GM23338 (cell line): ENCODE data around the gene IGSF8. TPM values are rescaled to one million over a fixed set of nuclear protein-coding genes. Genes with fewer than 3 reads are reported as not detected.

ENCODE experiments used
- ATAC-seq: fragments of 200-7000 bp; cut with Tn5 transposase; 3 replicates; pipeline ENCODE4 v1.9.1; 2020
- DNase-seq: peaks from one replicate; pipeline ENCODE4 v3.0.0-alpha.2; 2015; ENCODE audit warnings: low spot score
- H2AFZ ChIP-seq: fragments of 200-600 bp; sonication (generic); 2 replicates; pipeline ENCODE4 v1.8.0; 2016; ENCODE audit warnings: antibody characterized with exemption, mild to moderate bottlenecking, moderate library complexity
- H3F3A ChIP-seq: fragments of 200-600 bp; sonication (generic); replicated peaks from 2 replicates; pipeline ENCODE4 v1.8.0; 2017; ENCODE audit warnings: antibody characterized with exemption, mixed run types, low read depth
- H3K27ac ChIP-seq: fragments of 200-600 bp; sonication (generic); 2 replicates; pipeline ENCODE4 v1.6.1; 2016; ENCODE audit warnings: low read depth
- H3K27me3 ChIP-seq: fragments of 200-600 bp; sonication (generic); 2 replicates; pipeline ENCODE4 v1.8.0; 2016; ENCODE audit warnings: mild to moderate bottlenecking, mixed run types, moderate library complexity; ENCODE audit not compliant: insufficient read depth
- H3K36me3 ChIP-seq: fragments of 200-600 bp; sonication (generic); 2 replicates; pipeline ENCODE4 v1.8.0; 2016; ENCODE audit warnings: mild to moderate bottlenecking; ENCODE audit not compliant: insufficient read depth
- H3K4me1 ChIP-seq: fragments of 200-600 bp; sonication (generic); 2 replicates; pipeline ENCODE4 v1.8.0; 2016; ENCODE audit warnings: mild to moderate bottlenecking, moderate library complexity; ENCODE audit not compliant: insufficient read depth
- H3K4me2 ChIP-seq: fragments of 200-600 bp; sonication (generic); 2 replicates; pipeline ENCODE4 v1.7.1; 2017; ENCODE audit warnings: mixed run types
- H3K4me3 ChIP-seq: fragments of 200-600 bp; sonication (generic); 2 replicates; pipeline ENCODE4 v1.6.1; 2016; ENCODE audit warnings: mixed run types
- H3K79me2 ChIP-seq: fragments of 200-600 bp; sonication (generic); replicated peaks from 2 replicates; pipeline ENCODE4 v1.8.0; 2017; ENCODE audit warnings: mild to moderate bottlenecking; ENCODE audit not compliant: insufficient read depth
- H3K9me2 ChIP-seq: fragments of 200-600 bp; sonication (generic); 2 replicates; pipeline ENCODE4 v1.8.0; 2017; ENCODE audit not compliant: insufficient read depth
- H4K20me1 ChIP-seq: fragments of 200-600 bp; sonication (generic); replicated peaks from 2 replicates; pipeline ENCODE4 v1.8.0; 2017; ENCODE audit warnings: mild to moderate bottlenecking; ENCODE audit not compliant: insufficient read depth
- H3K27ac Mint-ChIP-seq: 2 replicates; pipeline ENCODE4 v1.8.0; 2020; ENCODE audit warnings: inconsistent platforms, mild to moderate bottlenecking, moderate library complexity, mixed read lengths
- H3K27me3 Mint-ChIP-seq: 3 replicates; pipeline ENCODE4 v1.8.0; 2022; ENCODE audit warnings: low read depth, mild to moderate bottlenecking, moderate library complexity, mixed read lengths, inconsistent platforms; ENCODE audit not compliant: insufficient read depth, poor library complexity
- H3K36me3 Mint-ChIP-seq: 3 replicates; pipeline ENCODE4 v1.8.0; 2021; ENCODE audit warnings: low read depth, mild to moderate bottlenecking, inconsistent platforms, moderate library complexity, mixed read lengths
- H3K4me1 Mint-ChIP-seq: 3 replicates; pipeline ENCODE4 v1.8.0; 2020; ENCODE audit warnings: mild to moderate bottlenecking, inconsistent platforms, mixed read lengths
- H3K4me3 Mint-ChIP-seq: 3 replicates; pipeline ENCODE4 v1.8.0; 2021; ENCODE audit warnings: moderate library complexity, mild to moderate bottlenecking, inconsistent platforms, mixed read lengths
- H3K9me3 Mint-ChIP-seq: 3 replicates; pipeline ENCODE4 v1.8.0; 2020; ENCODE audit warnings: moderate library complexity, mild to moderate bottlenecking, inconsistent platforms, mixed read lengths
- CREB1 ChIP-seq: fragments of 250-450 bp; sonication (Bioruptor Pico); IDR thresholded peaks from 2 replicates; pipeline ENCODE4 v1.5.0; 2020; ENCODE audit warnings: low read depth, mild to moderate bottlenecking, moderate library complexity
- CTCF ChIP-seq, 2 experiments: fragments of 200-600 bp in 1 of 2; sonication (generic) in 1 of 2; conservative IDR thresholded peaks; 2 replicates each; pipeline versions ENCODE4 v1.5.1 to v1.6.1; 2016 to 2017; ENCODE audit warnings: antibody characterized with exemption in 2 of 2, low read depth in 2 of 2, mild to moderate bottlenecking in 2 of 2, moderate library complexity in 1 of 2
- ETS1 ChIP-seq: IDR thresholded peaks from 2 replicates; pipeline ENCODE4 v1.6.1; 2016; ENCODE audit warnings: antibody characterized with exemption
- EZH2 ChIP-seq: fragments of 200-600 bp; sonication (generic); IDR thresholded peaks from one replicate; pipeline ENCODE4 v1.8.0; 2017; ENCODE audit warnings: antibody characterized with exemption, mild to moderate bottlenecking, low read depth; ENCODE audit not compliant: unreplicated experiment
- EZH2phosphoT487 ChIP-seq: fragments of 200-600 bp; sonication (generic); IDR thresholded peaks from one replicate; pipeline ENCODE4 v1.8.1; 2018; ENCODE audit warnings: antibody characterized with exemption; ENCODE audit not compliant: unreplicated experiment
- JUNB ChIP-seq: IDR thresholded peaks from one replicate; pipeline ENCODE4 v1.6.1; 2016; ENCODE audit warnings: antibody characterized with exemption; ENCODE audit not compliant: unreplicated experiment
- NANOG ChIP-seq: IDR thresholded peaks from 2 replicates; pipeline ENCODE4 v1.6.1; 2016; ENCODE audit warnings: antibody characterized with exemption, borderline replicate concordance
- POLR2AphosphoS5 ChIP-seq: IDR thresholded peaks from 2 replicates; pipeline ENCODE4 v1.6.1; 2016; ENCODE audit warnings: antibody characterized with exemption, low read depth
- REST ChIP-seq: IDR thresholded peaks from one replicate; pipeline ENCODE4 v1.6.1; 2018; ENCODE audit warnings: antibody characterized with exemption; ENCODE audit not compliant: unreplicated experiment
- STAT1 ChIP-seq: IDR thresholded peaks from one replicate; pipeline ENCODE4 v1.6.1; 2016; ENCODE audit warnings: antibody characterized with exemption; ENCODE audit not compliant: unreplicated experiment
- ZNF114 ChIP-seq: fragments of 250-450 bp; sonication (Bioruptor Pico); IDR thresholded peaks from 2 replicates; pipeline ENCODE4 v1.5.0; 2020; ENCODE audit warnings: mild to moderate bottlenecking, moderate library complexity
- ZNF331 ChIP-seq: fragments of 250-450 bp; sonication (Bioruptor Pico); IDR thresholded peaks from 2 replicates; pipeline ENCODE4 v1.5.0; 2020; ENCODE audit warnings: low read depth, mild to moderate bottlenecking, moderate library complexity
- ZNF462 ChIP-seq: fragments of 250-450 bp; sonication (Bioruptor Pico); IDR thresholded peaks from 2 replicates; pipeline ENCODE4 v1.5.0; 2020; ENCODE audit warnings: mild to moderate bottlenecking, moderate library complexity
- polyA plus RNA-seq: library from polyadenylated mRNA; unstranded; fragments of >200 nt; fragmentation: Nextera tagmentation; extraction: Ambion mirVana; gene quantifications from 2 replicates; pipeline ENCODE4 v1.2.1, GENCODE V29; 2016
- total RNA-seq: library from RNA; depleted of rRNA; stranded (reverse); fragments of >200 nt; shearing (Covaris generic); gene quantifications from 2 replicates; pipeline ENCODE4 v1.2.3, GENCODE V29; 2014

The IGSF8 gene
- total and polyA plus RNA-seq, 2 experiments from 2014 or later: 38.4 to 120 TPM

GRCh38 chr1:160107512-160107911 is 9.1 kb upstream of the IGSF8 start:
- TF ChIP-seq ETS1 (no peak), STAT1 (no peak), ZNF114 (no peak), POLR2AphosphoS5 (no peak), EZH2phosphoT487 (no peak), ZNF331 (CRISPR knock-in tag) (no peak), JUNB (no peak), ZNF462 (CRISPR knock-in tag) (no peak), CREB1 (CRISPR knock-in tag) (no peak), CTCF (conservative IDR thresholded peaks at IDR 0.05; ENCODE audit: low read depth in 2 of 2) (no peak), EZH2 (no peak), REST (no peak), NANOG (no peak)
- H3K9me3 Mint-ChIP-seq: no peaks in the 10 kb centered on the region
- peaks cover 18% of the 10 kb centered on the region for H3K27me3 Mint-ChIP-seq
- H3K27ac Mint-ChIP-seq: no peak overlapping the region
- no peak overlapping the region for H2AFZ ChIP-seq
- no peak overlapping the region for H3K4me3 Mint-ChIP-seq
- peaks cover 9% of the 10 kb centered on the region for H3K9me2 ChIP-seq
- H3K4me1 Mint-ChIP-seq: peaks cover 48% of the 10 kb centered on the region
- 0 out of 2 replicates have a peak, but pooled peaks cover 2% of the 10 kb centered on the region for H3F3A ChIP-seq
- peaks cover 27% of the 10 kb centered on the region for H3K4me1 ChIP-seq
- no peak overlapping the region for H3K27ac ChIP-seq
- no peaks in the 10 kb centered on the region for H3K27me3 ChIP-seq
- H3K36me3 ChIP-seq: no peaks in the 10 kb centered on the region
- H3K4me2 ChIP-seq: no peak overlapping the region
- no peaks in the 10 kb centered on the region for H4K20me1 ChIP-seq
- no peak overlapping the region for H3K4me3 ChIP-seq
- no peak for DNase-seq
- H3K36me3 Mint-ChIP-seq: no peaks in the 10 kb centered on the region
- H3K79me2 ChIP-seq: no peaks in the 10 kb centered on the region
- ATAC-seq: no peak
